SK-N-SH treated with all-trans-retinoic acid at 6 μM for 48 hours (cell line): ENCODE results near the gene ZNF778.

Experiments used
- ATAC-seq: fragments of 200-7000 bp; cut with Tn5 transposase; 3 replicates; pipeline ENCODE4 v1.9.1; 2020; ENCODE audit warnings: mild to moderate bottlenecking, moderate library complexity
- ARNTL ChIP-seq: fragments of 450-650 bp; formaldehyde crosslinking; IDR thresholded peaks from 2 replicates; pipeline ENCODE4 v1.5.0; 2020; ENCODE audit warnings: low read depth, mild to moderate bottlenecking, moderate library complexity, borderline replicate concordance
- BACH2 ChIP-seq: fragments of 250-450 bp; sonication (Bioruptor Pico); IDR thresholded peaks from 2 replicates; pipeline ENCODE4 v1.9.0; 2021; ENCODE audit warnings: mild to moderate bottlenecking, borderline replicate concordance
- CREB5 ChIP-seq: fragments of 250-450 bp; sonication (Bioruptor Pico); IDR thresholded peaks from 2 replicates; pipeline ENCODE4 v1.5.1; 2020; ENCODE audit warnings: low read depth, mild to moderate bottlenecking, moderate library complexity
- CSDC2 ChIP-seq: fragments of 250-450 bp; sonication (Bioruptor Pico); IDR thresholded peaks from 2 replicates; pipeline ENCODE4 v1.5.0; 2020; ENCODE audit warnings: mild to moderate bottlenecking, moderate library complexity
- CSRNP3 ChIP-seq: fragments of 250-450 bp; sonication (Bioruptor Pico); IDR thresholded peaks from 2 replicates; pipeline ENCODE4 v1.5.1; 2021; ENCODE audit warnings: mild to moderate bottlenecking, moderate library complexity
- ESRRG ChIP-seq: fragments of 250-450 bp; sonication (Bioruptor Pico); IDR thresholded peaks from 2 replicates; pipeline ENCODE4 v1.6.1; 2021; ENCODE audit warnings: mild to moderate bottlenecking
- GLIS3 ChIP-seq: fragments of 250-450 bp; sonication (Bioruptor Pico); IDR thresholded peaks from 2 replicates; pipeline ENCODE4 v1.5.0; 2020; ENCODE audit warnings: mild to moderate bottlenecking, moderate library complexity
- ISL1 ChIP-seq: fragments of 250-450 bp; sonication (Bioruptor Pico); IDR thresholded peaks from 2 replicates; pipeline ENCODE4 v2.1.2; 2022; ENCODE audit warnings: mild to moderate bottlenecking, moderate library complexity
- OSR1 ChIP-seq: fragments of 250-450 bp; sonication (Bioruptor Pico); IDR thresholded peaks from 2 replicates; pipeline ENCODE4 v1.8.0; 2022; ENCODE audit warnings: moderate library complexity, mild to moderate bottlenecking, inconsistent platforms
- PATZ1 ChIP-seq: fragments of 250-450 bp; sonication (Bioruptor Pico); IDR thresholded peaks from 2 replicates; pipeline ENCODE4 v1.8.0; 2020; ENCODE audit warnings: mild to moderate bottlenecking, moderate library complexity, borderline replicate concordance
- POU6F1 ChIP-seq: fragments of 250-450 bp; sonication (Bioruptor Pico); IDR thresholded peaks from 2 replicates; pipeline ENCODE4 v1.8.0; 2021; ENCODE audit warnings: low read depth, mild to moderate bottlenecking, moderate library complexity, borderline replicate concordance
- PPARA ChIP-seq: fragments of 250-450 bp; sonication (Bioruptor Pico); IDR thresholded peaks from 2 replicates; pipeline ENCODE4 v1.5.0; 2020; ENCODE audit warnings: mild to moderate bottlenecking, borderline replicate concordance
- RARB ChIP-seq: fragments of 250-450 bp; sonication (Bioruptor Pico); IDR thresholded peaks from 2 replicates; pipeline ENCODE4 v1.8.0; 2021; ENCODE audit warnings: mild to moderate bottlenecking, moderate library complexity
- SNAI2 ChIP-seq: fragments of 250-450 bp; sonication (Bioruptor Pico); IDR thresholded peaks from 2 replicates; pipeline ENCODE4 v1.5.0; 2020; ENCODE audit warnings: mild to moderate bottlenecking, moderate library complexity
- TCF4 ChIP-seq: fragments of 250-450 bp; sonication (Bioruptor Pico); IDR thresholded peaks from 2 replicates; pipeline ENCODE4 v1.8.0; 2021; ENCODE audit warnings: mild to moderate bottlenecking, moderate library complexity, borderline replicate concordance
- TSHZ2 ChIP-seq: fragments of 250-450 bp; sonication (Bioruptor Pico); IDR thresholded peaks from 2 replicates; pipeline ENCODE4 v1.5.0; 2020; ENCODE audit warnings: mild to moderate bottlenecking, moderate library complexity
- ZC3H10 ChIP-seq: fragments of 250-450 bp; sonication (Bioruptor Pico); IDR thresholded peaks from 2 replicates; pipeline ENCODE4 v1.5.1; 2021; ENCODE audit warnings: mild to moderate bottlenecking, moderate library complexity
- ZFP3 ChIP-seq: fragments of 250-450 bp; sonication (Bioruptor Pico); IDR thresholded peaks from 2 replicates; pipeline ENCODE4 v1.5.0; 2020; ENCODE audit warnings: mild to moderate bottlenecking, moderate library complexity

Gene ZNF778

GRCh38 chr16:89222931-89223330, 5.4 kb downstream of the ZNF778 start:
- no peak for ATAC-seq
- no peak for TF ChIP-seq GLIS3 (CRISPR knock-in tag)
- TF ChIP-seq PATZ1 (CRISPR knock-in tag): no peak
- no peak for TF ChIP-seq RARB (CRISPR knock-in tag)
- no peak for TF ChIP-seq TSHZ2 (CRISPR knock-in tag)

- TF ChIP-seq ISL1 (CRISPR knock-in tag): no peak
- no peak for TF ChIP-seq RARB (CRISPR knock-in tag)
- TF ChIP-seq PPARA: no peak
- no peak for TF ChIP-seq CSDC2 (CRISPR knock-in tag)
- TF ChIP-seq CSRNP3: no peak
- no peak for TF ChIP-seq ZFP3 (CRISPR knock-in tag)
- TF ChIP-seq BACH2: no peak
- TF ChIP-seq ZC3H10 (CRISPR knock-in tag): no peak
- TF ChIP-seq CREB5 (CRISPR knock-in tag): no peak
- no peak for TF ChIP-seq SNAI2 (CRISPR knock-in tag)
- no peak for TF ChIP-seq OSR1
- no peak for TF ChIP-seq TCF4 (CRISPR knock-in tag)
Measured at GRCh38 chr16:89224665-89225064, 7.2 kb downstream of the ZNF778 start.

GRCh38 chr16:89230255-89230654, 12.8 kb downstream of the ZNF778 start:
- TF ChIP-seq POU6F1 (CRISPR knock-in tag) (no peak), ESRRG (CRISPR knock-in tag) (no peak), ISL1 (CRISPR knock-in tag) (no peak), OSR1 (no peak), TSHZ2 (CRISPR knock-in tag) (no peak), CREB5 (CRISPR knock-in tag) (no peak), GLIS3 (CRISPR knock-in tag) (no peak), ARNTL (CRISPR knock-in tag) (no peak), CSDC2 (CRISPR knock-in tag) (no peak), ZC3H10 (CRISPR knock-in tag) (no peak), BACH2 (no peak)
- ATAC-seq: no peak

More at GRCh38 chr16:89224665-89225064, 7.2 kb downstream of the ZNF778 start:
- no peak for ATAC-seq
